NCI-H2081 (cell line): ENCODE measurements around the gene AKAIN1.

Experiments used
- DNase-seq, 2 experiments: peaks; one replicate each; lab custom pipeline; 2025; lab: John Stamatoyannopoulos, UW

Gene AKAIN1

GRCh38 chr18:5159080-5159479 is 38.0 kb downstream of the AKAIN1 start:
- no peak for DNase-seq

- no peak for DNase-seq
Measured at GRCh38 chr18:5158587-5158986, 38.5 kb downstream of the AKAIN1 start.

- no peak for DNase-seq
Measured at GRCh38 chr18:5158172-5158571, 38.9 kb downstream of the AKAIN1 start.

- no peak for DNase-seq
Measured at GRCh38 chr18:5155907-5156287, 41.2 kb downstream of the AKAIN1 start.

- DNase-seq, result no peak
Measured at GRCh38 chr18:5155218-5155906, 41.7 kb downstream of the AKAIN1 start.

GRCh38 chr18:5152343-5153020 is 44.6 kb downstream of the AKAIN1 start:
- DNase-seq, result no peak

- DNase-seq, result no peak
Measured at GRCh38 chr18:5150894-5151293, 46.2 kb downstream of the AKAIN1 start.

- no peak for DNase-seq
Measured at GRCh38 chr18:5146093-5146492, 51.0 kb downstream of the AKAIN1 start.

- no peak for DNase-seq
Measured at GRCh38 chr18:5145168-5145825, 51.8 kb downstream of the AKAIN1 start.

GRCh38 chr18:5144629-5145028 is 52.4 kb downstream of the AKAIN1 start:
- DNase-seq, result no peak

GRCh38 chr18:5142859-5143258 is 54.2 kb downstream of the AKAIN1 start:
- peak; percentile 54 to 77 for DNase-seq

GRCh38 chr18:5142131-5142530 is 54.9 kb downstream of the AKAIN1 start:
- peak in 1 of 2 experiments; percentile 8 for DNase-seq

GRCh38 chr18:5137261-5137660 is 59.8 kb downstream of the AKAIN1 start:
- no peak for DNase-seq

GRCh38 chr18:5132987-5133386 is 64.1 kb downstream of the AKAIN1 start:
- DNase-seq, result no peak

GRCh38 chr18:5122272-5122671 is 74.8 kb downstream of the AKAIN1 start:
- no peak for DNase-seq

- no peak for DNase-seq
Measured at GRCh38 chr18:5110266-5110665, 86.8 kb downstream of the AKAIN1 start.

GRCh38 chr18:5107988-5108387 is 89.1 kb downstream of the AKAIN1 start:
- no peak for DNase-seq

GRCh38 chr18:5106730-5107129 is 90.3 kb downstream of the AKAIN1 start:
- peak in 1 of 2 experiments; percentile 8 for DNase-seq

- DNase-seq, result no peak
Measured at GRCh38 chr18:5104246-5104645, 92.8 kb downstream of the AKAIN1 start.

- DNase-seq, result no peak
Measured at GRCh38 chr18:5103693-5104092, 93.4 kb downstream of the AKAIN1 start.

GRCh38 chr18:5103286-5103685 is 93.8 kb downstream of the AKAIN1 start:
- DNase-seq, result peak in 1 of 2 experiments; percentile 9

- DNase-seq, result no peak
Measured at GRCh38 chr18:5097116-5097703, 99.8 kb downstream of the AKAIN1 start.

- no peak for DNase-seq
Measured at GRCh38 chr18:5095239-5095638, 101.8 kb downstream of the AKAIN1 start.
